BLaER1 (cell line): Measurements from ENCODE around the gene B4GALT2.

Experiments used
- H3K27ac ChIP-seq: shearing (Covaris generic); formaldehyde crosslinking; 2 replicates; pipeline ENCODE4 v1.8.1; 2022
- H3K27me3 ChIP-seq: shearing (Covaris generic); formaldehyde crosslinking; 2 replicates; pipeline ENCODE4 v1.8.1; 2022
- H3K36me3 ChIP-seq: shearing (Covaris generic); formaldehyde crosslinking; 2 replicates; pipeline ENCODE4 v1.8.1; 2022
- H3K4me1 ChIP-seq: shearing (Covaris generic); formaldehyde crosslinking; 2 replicates; pipeline ENCODE4 v1.8.1; 2022
- H3K4me2 ChIP-seq: shearing (Covaris generic); formaldehyde crosslinking; 2 replicates; pipeline ENCODE4 v1.8.1; 2022
- H3K4me3 ChIP-seq: shearing (Covaris generic); formaldehyde crosslinking; 2 replicates; pipeline ENCODE4 v1.8.1; 2022
- H3K9ac ChIP-seq: shearing (Covaris generic); formaldehyde crosslinking; 2 replicates; pipeline ENCODE4 v1.8.1; 2022
- H3K9me3 ChIP-seq: shearing (Covaris generic); formaldehyde crosslinking; 2 replicates; pipeline ENCODE4 v1.8.1; 2022
- H4K20me1 ChIP-seq: shearing (Covaris generic); formaldehyde crosslinking; 2 replicates; pipeline ENCODE4 v1.8.1; 2022
- Cebpa-rat ChIP-seq: shearing (Covaris generic); IDR thresholded peaks from 2 replicates; pipeline ENCODE4 v1.8.1; 2022

B4GALT2 gene

GRCh38 chr1:43935711-43936427 is 43.1 kb upstream of the B4GALT2 start:
- H3K4me3 ChIP-seq = peak overlapping the region; percentile 66
- TF ChIP-seq Cebpa-rat = no peak
- H3K27me3 ChIP-seq = peaks cover 65% of the 10 kb centered on the region
- peaks cover 47% of the 10 kb centered on the region for H3K4me1 ChIP-seq
- peaks cover 51% of the 10 kb centered on the region for H4K20me1 ChIP-seq
- no peak overlapping the region for H3K27ac ChIP-seq
- no peak overlapping the region for H3K9ac ChIP-seq
- H3K4me2 ChIP-seq = peak overlapping the region; percentile 83
- peaks cover 18% of the 10 kb centered on the region; the same call in 1 of the 2 replicates for H3K36me3 ChIP-seq
- no peaks in the 10 kb centered on the region for H3K9me3 ChIP-seq

- no peaks in the 10 kb centered on the region for H3K9me3 ChIP-seq
- H4K20me1 ChIP-seq = peaks cover 51% of the 10 kb centered on the region
- TF ChIP-seq Cebpa-rat = no peak
- peaks cover 45% of the 10 kb centered on the region for H3K4me1 ChIP-seq
- H3K36me3 ChIP-seq = peaks cover 18% of the 10 kb centered on the region; the same call in 1 of the 2 replicates
- H3K4me2 ChIP-seq = peak overlapping the region; percentile 83
- H3K4me3 ChIP-seq = peak overlapping the region; percentile 66
- H3K9ac ChIP-seq = no peak overlapping the region
- peaks cover 65% of the 10 kb centered on the region for H3K27me3 ChIP-seq
- H3K27ac ChIP-seq = no peak overlapping the region
These were observed 42.4 kb upstream of the B4GALT2 start for GRCh38 chr1:43936431-43937151.

GRCh38 chr1:43937179-43937865 is 41.7 kb upstream of the B4GALT2 start:
- Histone ChIP-seq H3K27ac (no peak overlapping the region), H4K20me1 (peaks cover 49% of the 10 kb centered on the region), H3K4me3 (no peak overlapping the region), H3K9ac (no peak overlapping the region), H3K9me3 (no peaks in the 10 kb centered on the region), H3K4me1 (peaks cover 38% of the 10 kb centered on the region), H3K36me3 (peaks cover 18% of the 10 kb centered on the region; the same call in 1 of the 2 replicates), H3K4me2 (no peak overlapping the region), H3K27me3 (peaks cover 61% of the 10 kb centered on the region)
- TF ChIP-seq Cebpa-rat = no peak

GRCh38 chr1:43938383-43938782 is 40.6 kb upstream of the B4GALT2 start:
- Histone ChIP-seq H3K27ac (no peak overlapping the region), H3K36me3 (peaks cover 25% of the 10 kb centered on the region; the same call in 1 of the 2 replicates), H3K4me1 (peaks cover 27% of the 10 kb centered on the region), H3K4me2 (no peak overlapping the region), H3K9ac (no peak overlapping the region), H3K9me3 (no peaks in the 10 kb centered on the region), H3K27me3 (peaks cover 50% of the 10 kb centered on the region), H3K4me3 (no peak overlapping the region), H4K20me1 (peaks cover 44% of the 10 kb centered on the region)
- TF ChIP-seq Cebpa-rat = no peak

- H3K9ac ChIP-seq = no peak overlapping the region
- no peak overlapping the region for H3K4me3 ChIP-seq
- peaks cover 22% of the 10 kb centered on the region for H3K4me1 ChIP-seq
- no peak for TF ChIP-seq Cebpa-rat
- H3K4me2 ChIP-seq = no peak overlapping the region
- H3K9me3 ChIP-seq = no peaks in the 10 kb centered on the region
- peaks cover 44% of the 10 kb centered on the region for H4K20me1 ChIP-seq
- H3K27ac ChIP-seq = no peak overlapping the region
- H3K36me3 ChIP-seq = peaks cover 29% of the 10 kb centered on the region; the same call in 1 of the 2 replicates
- peaks cover 44% of the 10 kb centered on the region for H3K27me3 ChIP-seq
These were observed 40.0 kb upstream of the B4GALT2 start for GRCh38 chr1:43938892-43939587.

- Histone ChIP-seq H3K9me3 (no peaks in the 10 kb centered on the region), H3K4me1 (peaks cover 23% of the 10 kb centered on the region), H3K4me2 (no peak overlapping the region), H3K4me3 (no peak overlapping the region), H3K27me3 (peaks cover 10% of the 10 kb centered on the region), H4K20me1 (peaks cover 16% of the 10 kb centered on the region), H3K27ac (no peak overlapping the region), H3K9ac (no peak overlapping the region), H3K36me3 (peaks cover 22% of the 10 kb centered on the region; the same call in 1 of the 2 replicates)
- TF ChIP-seq Cebpa-rat = no peak
These were observed 36.6 kb upstream of the B4GALT2 start for GRCh38 chr1:43942411-43942810.

- Histone ChIP-seq H3K9ac (no peak overlapping the region), H3K27me3 (no peaks in the 10 kb centered on the region), H3K4me1 (peaks cover 38% of the 10 kb centered on the region), H3K27ac (no peak overlapping the region), H3K36me3 (peaks cover 22% of the 10 kb centered on the region), H3K4me2 (peak overlapping the region; percentile 93), H4K20me1 (peaks cover 19% of the 10 kb centered on the region; the same call in 1 of the 2 replicates), H3K4me3 (no peak overlapping the region), H3K9me3 (no peaks in the 10 kb centered on the region)
- TF ChIP-seq Cebpa-rat = no peak
These were observed 34.1 kb upstream of the B4GALT2 start for GRCh38 chr1:43944860-43945259.

- Histone ChIP-seq H3K4me3 (peak overlapping the region; percentile 81), H3K4me1 (peaks cover 38% of the 10 kb centered on the region), H3K9me3 (no peaks in the 10 kb centered on the region), H3K36me3 (peaks cover 31% of the 10 kb centered on the region), H3K27ac (peak overlapping the region; percentile 99), H3K9ac (peak overlapping the region; percentile 97), H3K27me3 (no peaks in the 10 kb centered on the region), H3K4me2 (peak overlapping the region; percentile 93), H4K20me1 (peaks cover 19% of the 10 kb centered on the region; the same call in 1 of the 2 replicates)
- TF ChIP-seq Cebpa-rat = no peak
These were observed 33.3 kb upstream of the B4GALT2 start for GRCh38 chr1:43945674-43946235.
